Parietal lobe (tissue), 2 donors: ENCODE measurements around the gene GET3. TPM values are rescaled to one million over a fixed set of nuclear protein-coding genes. Genes with fewer than 3 reads are reported as not detected.

Experiments used
- small RNA-seq: library from RNA; depleted of rRNA; stranded (forward); fragments of <200 nt; gene quantifications from one replicate; pipeline ENCODE3, GENCODE V24; 2014; ENCODE audit warnings: low replicate concordance
- total RNA-seq: library from RNA; depleted of rRNA; stranded (reverse); fragments of >200 nt; gene quantifications from one replicate; pipeline ENCODE4 v1.2.3, GENCODE V29; 2014

Gene GET3
- 45.4 TPM for total RNA-seq

GRCh38 chr19:12736995-12737834 lies at the start of gene GET3:
Gene GET3, plus strand, starts transcription at chr19:12737497. Its CDS starts 9 bp downstream, at chr19:12737506.

GRCh38 chr19:12696366-12697335 lies 40.6 kb upstream of the GET3 start, which contains the start of gene FBXW9:
Gene FBXW9, minus strand, starts transcription at chr19:12696631. Its CDS starts 50 bp downstream, at chr19:12696581.

GRCh38 chr19:12723641-12724426 lies 13.5 kb upstream of the GET3 start, which contains the start of gene TNPO2:
Gene TNPO2, minus strand, starts transcription at chr19:12723932. Its CDS starts 2,955 bp downstream, at chr19:12720977.

GRCh38 chr19:12751635-12752034 lies 14.3 kb downstream of the GET3 start, which contains the start of gene BEST2:
Gene BEST2, plus strand, starts transcription at chr19:12751791. Its CDS starts 802 bp downstream, at chr19:12752593.

DNA sequence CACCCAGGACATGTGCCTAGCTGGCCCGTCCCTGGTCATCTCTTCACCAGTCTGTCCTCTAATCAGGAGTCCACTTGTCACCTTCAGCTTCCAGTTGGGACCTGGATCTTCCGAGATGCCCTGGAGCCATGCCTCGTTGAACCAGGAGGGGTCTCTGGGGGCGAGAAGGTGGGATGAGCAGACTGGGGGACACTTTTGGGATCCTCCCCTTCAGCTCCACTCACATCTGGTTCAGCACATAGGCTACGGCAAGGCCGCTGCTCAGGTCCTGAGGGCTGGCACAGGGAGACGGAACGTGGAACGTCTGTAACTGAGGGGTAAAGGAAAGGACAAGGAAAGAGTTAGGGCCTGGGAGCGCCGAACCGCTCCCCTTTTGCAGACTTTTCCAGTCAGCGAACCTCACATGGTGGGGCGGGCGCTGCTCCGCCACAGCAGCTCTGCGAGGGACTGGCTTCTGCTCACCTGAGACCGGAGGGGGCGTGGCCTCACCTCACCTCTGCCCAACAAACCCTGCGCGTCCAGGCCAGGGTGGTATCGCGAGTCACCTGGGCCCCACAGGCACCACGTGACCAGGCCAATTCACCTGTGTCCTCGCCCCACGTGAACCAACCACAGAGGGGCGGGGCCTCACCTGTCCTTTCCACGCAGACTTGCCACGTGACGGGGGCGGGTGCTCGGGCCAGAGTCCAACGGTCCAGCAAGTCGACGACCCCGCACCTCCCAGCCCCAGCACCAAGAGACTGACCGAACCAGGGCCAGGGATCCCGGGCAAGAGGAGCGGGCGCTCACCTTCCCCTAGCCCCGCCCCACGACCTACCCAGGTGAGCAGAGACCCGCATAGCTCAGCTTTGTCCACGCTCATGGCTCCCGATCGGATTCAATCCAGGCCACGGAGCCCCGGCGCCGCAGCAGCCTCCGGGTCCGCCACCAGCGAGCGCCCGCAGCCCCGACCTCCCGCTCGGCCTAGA lies 37.6 kb downstream of the GET3 start, which contains the start of gene HOOK2:
HOOK2 (minus strand) TSS at position 965 of the 968 bp plus-strand sequence; CDS start at position 862, 103 bp downstream.

GRCh38 chr19:12791345-12792050 lies 54.2 kb downstream of the GET3 start, which contains the start of gene JUNB:
Gene JUNB, plus strand, starts transcription at chr19:12791486. Its CDS starts 286 bp downstream, at chr19:12791772.

Small RNA genes within 50 kb of the gene (small RNA-seq; reads per million reads assigned to genes)
- gene MIR5684 (not detected), gene SNORD41 (33.4 reads per million, percentile 93 among the genes with 10 or more reads in this experiment)

Other genes with a start within 250 kb of the GET3 start
- 36.9 TPM for gene ZNF564, start 186.0 kb upstream of the GET3 start, total RNA-seq
- gene ZNF490, start 126.7 kb upstream of the GET3 start, total RNA-seq: 21.6 TPM
- 29.1 TPM for gene ZNF791, start 126.6 kb upstream of the GET3 start, total RNA-seq
- 13.8 TPM for gene MAN2B1, start 70.8 kb upstream of the GET3 start, total RNA-seq
- gene WDR83, start 70.7 kb upstream of the GET3 start, total RNA-seq: 14.4 TPM
- gene DHPS, start 55.6 kb upstream of the GET3 start, total RNA-seq: 110 TPM
- not detected for gene GNG14, start 49.5 kb upstream of the GET3 start, total RNA-seq
- 8.1 TPM for gene FBXW9, start 40.9 kb upstream of the GET3 start, total RNA-seq
- 90.1 TPM for gene TNPO2, start 13.6 kb upstream of the GET3 start, total RNA-seq
- gene TRIR, start 2.8 kb upstream of the GET3 start, total RNA-seq: 157 TPM
- gene BEST2, start 14.3 kb downstream of the GET3 start, total RNA-seq: not detected
- gene HOOK2, start 38.1 kb downstream of the GET3 start, total RNA-seq: 35.4 TPM
- 10.3 TPM for gene JUNB, start 54.0 kb downstream of the GET3 start, total RNA-seq
- gene PRDX2, start 64.3 kb downstream of the GET3 start, total RNA-seq: 189 TPM
- not detected for gene THSD8, start 64.6 kb downstream of the GET3 start, total RNA-seq
- 16.9 TPM for gene RNASEH2A, start 69.1 kb downstream of the GET3 start, total RNA-seq
- 2.2 TPM for gene RTBDN, start 97.1 kb downstream of the GET3 start, total RNA-seq
- gene MAST1, start 101.0 kb downstream of the GET3 start, total RNA-seq: 131 TPM
- gene DNASE2, start 144.0 kb downstream of the GET3 start, total RNA-seq: 2.5 TPM
- gene KLF1, start 149.7 kb downstream of the GET3 start, total RNA-seq: 0.31 TPM
- gene GCDH, start 153.7 kb downstream of the GET3 start, total RNA-seq: 25.7 TPM
- not detected for gene SYCE2, start 181.8 kb downstream of the GET3 start, total RNA-seq
- 55.7 TPM for gene FARSA, start 196.2 kb downstream of the GET3 start, total RNA-seq
- 211 TPM for gene CALR, start 201.1 kb downstream of the GET3 start, total RNA-seq
- 35.1 TPM for gene RAD23A, start 208.4 kb downstream of the GET3 start, total RNA-seq
- gene GADD45GIP1, start 219.7 kb downstream of the GET3 start, total RNA-seq: 15.3 TPM
- not detected for gene DAND5, start 232.1 kb downstream of the GET3 start, total RNA-seq